NCI-H345 treated with DMSO at 0.1 percent for 48 hours (cell line): ENCODE results near the gene FOXL2NB.

Experiments
- DNase-seq: peaks from one replicate; lab custom pipeline; 2025; ENCODE audit not compliant: unreplicated experiment; lab: John Stamatoyannopoulos, UW

Gene FOXL2NB

DNA sequence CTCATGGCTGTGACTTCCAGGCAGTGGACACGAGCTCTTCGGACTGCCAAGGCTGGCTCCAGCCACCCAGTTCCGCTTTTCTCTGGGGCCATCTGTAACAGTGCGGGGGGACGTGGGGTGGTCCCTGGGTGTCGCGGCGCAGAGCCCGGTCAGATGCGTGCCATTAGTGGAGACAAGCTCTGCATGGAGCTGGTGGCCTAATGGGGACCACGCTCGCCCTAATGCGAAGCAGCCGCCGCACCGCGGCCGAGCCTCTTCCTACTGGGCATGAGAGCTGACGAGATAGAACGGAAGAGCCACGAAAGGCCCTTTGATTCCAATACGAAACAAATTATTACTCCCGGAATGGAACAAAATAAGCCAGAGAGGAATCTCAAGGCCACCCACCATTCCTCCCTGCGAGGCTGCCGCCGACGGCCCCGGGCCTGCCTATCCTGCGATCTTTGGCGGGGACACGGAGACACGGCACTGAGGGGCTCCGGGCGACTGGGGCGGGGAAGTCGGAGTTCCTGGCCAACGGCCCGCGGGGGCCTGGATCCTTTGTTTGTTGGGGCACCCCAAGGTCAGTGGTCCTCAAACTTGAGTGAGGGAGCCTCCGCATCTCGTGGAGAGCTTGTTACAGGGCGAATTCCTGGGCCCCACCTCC, 18.2 kb upstream of the FOXL2NB start:
- DNase-seq = no peak

DNA sequence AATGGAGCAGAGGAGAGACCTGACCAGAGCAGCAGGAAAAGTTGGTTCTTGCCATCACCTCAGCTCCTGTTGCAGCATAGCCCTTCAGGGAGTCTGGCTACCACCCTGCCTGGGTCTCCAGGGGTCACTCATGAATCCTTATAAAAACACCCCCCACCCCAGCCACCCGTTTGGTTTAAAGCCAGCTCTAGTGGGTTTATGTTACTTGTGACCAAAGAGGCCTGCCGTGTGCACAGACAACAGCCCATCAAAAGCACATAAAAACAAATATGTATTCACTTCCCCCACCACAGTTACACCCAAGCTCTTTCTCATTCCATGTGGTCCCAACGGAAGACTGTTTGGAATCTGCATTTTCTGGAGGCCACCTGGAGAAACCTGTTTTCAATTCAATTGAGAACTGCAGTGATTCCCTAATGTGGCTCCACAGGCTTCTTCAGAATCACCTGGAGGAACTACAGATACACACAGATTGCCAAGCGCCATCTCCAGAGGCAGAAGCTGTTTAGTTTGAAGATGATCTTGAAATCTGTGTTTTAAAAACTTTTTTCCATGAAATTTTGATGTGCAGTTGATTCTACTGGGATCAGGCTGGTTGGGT, 13.8 kb upstream of the FOXL2NB start:
- DNase-seq = no peak

DNA sequence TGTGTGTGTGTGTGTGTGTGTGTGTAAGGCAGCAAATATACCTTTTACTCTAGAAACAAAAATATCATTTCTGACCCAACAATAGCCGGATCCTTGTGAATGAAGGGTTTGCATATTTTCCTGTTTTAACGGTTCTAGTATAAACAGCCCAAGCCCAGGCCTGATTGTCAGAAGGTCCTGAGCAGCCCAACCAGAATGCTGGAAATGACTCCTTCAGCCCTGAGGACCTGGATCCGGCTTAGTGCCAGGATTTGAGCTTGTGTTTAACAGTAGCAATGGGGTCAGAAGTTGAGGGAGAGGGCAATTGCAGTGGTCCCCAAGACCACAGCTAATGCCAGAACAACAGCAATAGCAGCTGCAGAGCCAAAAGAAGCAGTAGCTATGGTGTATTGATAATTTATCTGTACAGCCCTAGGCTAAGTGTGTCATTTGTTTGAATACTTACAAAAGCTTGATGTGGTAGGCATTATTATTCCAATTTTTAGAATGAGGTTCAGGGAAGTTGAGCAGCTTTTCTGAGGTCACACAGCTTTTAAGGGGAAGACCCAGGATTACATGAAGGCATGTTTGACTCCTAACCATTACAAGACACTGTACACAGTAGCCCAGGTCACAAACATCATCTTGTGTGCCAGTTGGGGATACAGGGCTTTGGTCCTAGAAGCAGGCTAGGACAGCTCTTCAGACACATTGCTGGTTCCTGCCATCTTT, 12.9 kb upstream of the FOXL2NB start:
- DNase-seq = no peak

DNA sequence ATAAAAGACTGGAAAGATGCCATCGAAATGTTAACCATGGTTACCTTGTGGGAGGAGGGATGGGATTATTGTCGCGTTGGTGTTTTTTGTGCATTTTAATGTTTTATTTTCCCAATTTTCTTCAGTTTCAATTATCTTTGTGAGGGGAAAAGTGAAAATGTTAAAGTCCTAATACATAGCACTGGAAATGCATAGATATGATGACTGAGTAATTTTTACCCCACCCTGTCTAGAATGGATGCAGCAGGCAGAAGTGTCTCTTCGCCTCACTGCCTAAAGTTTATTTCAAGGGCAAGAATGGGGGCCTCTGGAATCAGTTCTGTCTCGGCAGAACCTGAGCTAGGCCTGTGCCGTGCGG, 11.5 kb upstream of the FOXL2NB start:
- DNase-seq = no peak

DNA sequence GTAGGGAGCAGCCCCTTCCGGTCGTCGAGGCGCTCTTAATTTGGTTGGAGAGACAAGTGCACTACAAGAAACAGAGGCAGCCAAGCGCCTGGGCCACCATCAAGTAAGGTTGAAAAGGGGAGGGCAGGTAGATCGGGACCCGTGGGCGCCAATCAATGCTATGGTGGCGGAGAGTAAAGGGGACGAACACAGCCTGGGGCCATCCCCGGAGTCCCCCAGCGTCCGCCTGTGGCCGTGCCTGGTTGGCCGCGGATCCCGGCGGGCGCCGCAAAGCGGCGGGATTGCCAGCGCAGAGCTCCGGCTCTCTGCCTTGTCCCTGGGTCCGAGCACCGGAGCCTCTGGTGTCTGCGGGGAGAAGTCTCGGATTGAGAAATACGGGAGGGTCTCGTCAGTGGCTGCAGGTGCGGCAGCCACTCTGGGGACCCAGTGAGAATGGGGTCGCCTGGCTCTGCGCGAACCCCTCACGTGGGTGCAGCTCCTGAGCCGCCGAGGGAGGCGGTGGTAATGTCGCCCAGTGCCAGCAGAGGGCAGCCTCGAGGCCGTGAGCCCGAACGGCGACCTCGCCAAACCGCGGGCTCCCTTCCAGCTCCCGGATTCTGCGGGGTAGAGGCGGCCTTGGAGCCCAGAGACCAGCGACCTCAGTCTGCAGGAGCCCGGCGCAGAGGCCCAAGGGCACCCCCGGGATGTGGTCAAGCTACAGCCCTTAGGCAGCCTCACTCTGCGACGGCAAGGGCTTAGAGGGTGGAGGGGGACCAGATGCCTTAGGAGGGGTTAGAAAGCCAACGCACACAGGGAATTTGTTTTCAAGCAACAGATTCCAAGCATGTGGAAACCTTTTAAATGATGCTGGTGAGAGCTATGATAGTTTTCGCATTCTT, 10.9 kb upstream of the FOXL2NB start:
- DNase-seq = peak; percentile 35

DNA sequence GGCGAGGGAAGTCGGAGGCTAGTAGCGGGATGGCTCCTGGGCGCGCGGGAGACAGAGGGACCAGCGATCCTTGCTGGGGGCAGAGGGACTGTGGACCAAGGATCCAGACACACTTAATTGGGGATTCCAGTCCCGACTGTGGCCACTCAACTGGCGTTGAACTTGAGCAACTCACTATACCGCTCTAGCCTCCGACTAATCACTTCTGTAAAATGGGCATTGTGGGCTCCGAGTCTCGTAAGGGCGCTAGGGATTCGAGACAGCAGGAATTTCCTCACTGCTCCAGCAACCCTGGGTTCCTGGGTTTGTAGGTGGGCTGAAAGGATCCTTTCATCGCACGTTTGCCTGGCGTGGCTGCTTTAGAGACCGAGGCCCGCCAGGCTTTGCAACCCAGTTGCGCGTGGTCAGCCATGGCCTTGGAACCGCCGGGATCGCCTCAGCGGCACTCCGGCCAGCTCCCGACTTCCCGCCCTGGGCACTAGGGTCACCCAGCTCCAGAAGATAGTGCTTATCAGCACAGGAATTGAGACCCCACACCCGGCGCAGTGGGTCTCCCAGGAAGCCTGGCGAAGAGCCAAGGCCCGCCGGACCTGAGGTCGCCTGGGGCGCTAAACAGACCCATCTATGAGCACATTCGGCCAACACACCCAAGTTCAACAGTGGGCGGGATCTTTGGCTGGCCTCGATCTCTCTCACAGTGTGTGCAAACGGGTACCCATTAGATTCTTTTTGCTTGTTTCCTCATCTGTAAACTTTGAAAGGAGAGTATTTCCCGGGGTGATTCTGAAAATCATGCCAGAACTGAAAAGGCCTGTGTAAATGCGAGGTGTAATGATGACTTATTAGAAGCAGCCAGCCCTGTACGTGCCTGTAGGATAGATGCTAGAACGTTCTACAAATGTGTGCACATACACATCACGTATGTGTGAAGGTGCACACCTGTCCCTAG, 10.0 kb upstream of the FOXL2NB start:
- DNase-seq = no peak

DNA sequence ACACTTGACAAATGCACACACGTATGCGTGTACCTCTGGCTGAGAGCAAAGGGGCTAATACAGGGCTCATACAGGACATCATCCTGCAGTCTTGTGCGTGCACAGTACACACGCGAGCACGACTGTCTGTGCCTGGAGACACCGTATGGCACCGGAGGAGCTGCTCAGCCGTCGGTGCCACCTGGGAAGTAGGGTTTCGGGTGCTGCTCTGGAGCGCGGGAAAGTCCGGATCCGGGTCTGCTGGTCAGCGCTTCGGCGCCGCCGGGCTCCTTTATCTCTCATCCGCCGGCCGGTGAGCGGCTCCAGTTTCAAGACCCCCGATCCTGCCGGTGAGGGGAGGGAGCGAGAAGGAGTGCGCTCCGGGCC, 9.3 kb upstream of the FOXL2NB start:
- no peak for DNase-seq

DNA sequence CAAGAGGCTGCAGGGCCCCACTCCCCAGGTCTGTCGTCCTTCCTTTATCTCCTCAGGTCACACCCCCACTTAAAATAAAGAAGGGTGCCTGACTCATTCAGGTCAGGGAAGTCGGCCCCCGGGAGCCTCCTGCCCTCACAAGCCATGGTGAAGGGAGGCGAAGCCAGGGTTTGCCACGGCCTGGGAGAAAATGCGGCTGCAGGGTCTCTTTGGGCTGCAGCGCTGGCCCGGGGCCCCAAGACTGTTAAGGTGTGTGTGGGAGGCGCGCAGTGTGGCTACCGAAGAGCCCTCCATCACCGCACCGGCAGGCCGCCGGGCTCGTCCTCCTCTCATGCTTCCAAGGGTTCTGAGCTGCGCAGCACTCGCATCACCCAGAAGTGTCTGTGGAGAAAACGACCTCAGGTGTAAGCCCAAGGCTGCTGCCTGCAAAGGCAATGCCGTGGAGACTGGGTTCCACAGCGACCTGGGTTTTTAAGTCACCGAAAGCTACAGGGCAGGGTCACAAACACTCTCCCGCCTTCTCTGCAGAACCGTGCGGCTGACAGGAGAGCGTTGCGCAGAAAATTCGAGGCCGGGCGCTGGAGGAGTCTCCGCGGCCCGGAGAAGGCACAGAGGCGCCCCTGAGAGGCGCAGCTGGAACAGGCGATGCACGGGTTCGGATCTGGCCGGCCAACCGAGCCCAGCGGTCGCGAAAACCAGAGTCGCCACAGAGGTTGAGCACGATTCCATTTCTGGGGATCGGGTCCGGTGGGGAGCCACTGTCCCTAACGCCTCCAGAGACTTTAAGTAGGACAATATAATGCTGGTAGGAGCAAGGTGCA, 8.8 kb upstream of the FOXL2NB start:
- no peak for DNase-seq

DNA sequence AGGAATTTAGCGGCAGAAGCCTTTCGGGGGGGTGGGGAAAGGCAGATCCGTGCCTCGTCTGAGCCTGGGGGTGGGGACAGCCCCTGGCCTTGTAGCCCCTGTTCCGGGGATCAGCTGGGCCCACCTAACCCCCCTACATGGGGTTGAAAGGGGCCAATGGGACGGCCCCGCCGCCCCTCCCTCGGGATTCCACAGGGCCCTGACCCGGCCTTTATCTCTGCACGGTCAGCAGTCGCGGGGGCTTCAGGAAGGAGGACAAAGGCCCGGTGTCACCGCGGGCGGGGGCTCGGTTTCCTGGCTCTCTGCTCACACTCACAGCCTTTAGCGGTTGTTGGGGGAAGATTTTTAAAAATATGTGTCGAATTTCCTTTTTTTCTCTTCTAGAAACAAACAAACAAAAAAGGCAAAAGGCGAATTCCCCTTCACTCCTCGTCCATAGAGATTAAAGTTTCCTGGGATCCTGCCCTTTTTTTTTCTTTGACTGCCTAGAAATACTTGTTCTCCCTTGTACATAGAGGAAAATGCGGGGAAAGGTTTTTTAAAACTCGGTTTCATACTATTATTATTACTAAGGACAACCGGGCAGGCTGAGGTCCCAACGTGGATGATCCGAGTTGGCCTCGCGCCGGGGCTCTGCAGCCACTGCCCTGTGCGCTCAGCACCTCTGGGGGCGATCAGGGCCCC, 8.0 kb upstream of the FOXL2NB start:
- no peak for DNase-seq

DNA sequence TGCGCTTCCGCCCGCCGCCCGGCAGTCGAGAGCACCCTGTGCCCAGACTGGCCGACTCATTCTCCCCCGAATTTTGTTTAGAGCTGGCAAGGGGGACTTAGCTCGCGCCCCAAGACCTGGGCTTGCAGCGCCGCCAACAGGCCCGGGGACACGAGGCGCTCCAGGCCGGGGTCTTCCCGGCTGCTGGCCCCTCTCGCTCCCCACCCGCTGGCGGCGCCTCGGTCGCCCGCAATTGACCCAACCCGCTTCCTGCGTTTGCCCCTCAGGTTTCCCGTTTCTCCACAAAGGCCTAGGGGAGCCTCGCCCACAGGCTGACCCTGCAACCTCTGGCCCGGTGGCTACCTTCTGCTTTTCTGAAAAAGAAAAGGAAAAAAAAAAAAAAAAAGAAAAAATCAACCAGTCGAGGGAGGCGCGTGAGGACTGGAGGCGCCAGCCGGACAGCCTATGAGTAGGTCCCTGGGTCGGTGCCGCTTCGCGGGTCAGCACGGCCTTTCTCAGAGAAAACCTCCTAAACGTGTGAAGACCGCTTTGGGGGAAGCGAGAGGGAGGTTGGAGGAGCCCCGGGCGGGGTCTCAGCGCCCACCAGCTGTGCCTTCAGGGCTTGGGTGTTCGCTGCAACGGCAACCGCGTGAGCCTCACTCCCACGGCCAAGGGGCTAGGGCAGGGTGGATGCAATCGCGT, 7.3 kb upstream of the FOXL2NB start:
- DNase-seq = no peak

DNA sequence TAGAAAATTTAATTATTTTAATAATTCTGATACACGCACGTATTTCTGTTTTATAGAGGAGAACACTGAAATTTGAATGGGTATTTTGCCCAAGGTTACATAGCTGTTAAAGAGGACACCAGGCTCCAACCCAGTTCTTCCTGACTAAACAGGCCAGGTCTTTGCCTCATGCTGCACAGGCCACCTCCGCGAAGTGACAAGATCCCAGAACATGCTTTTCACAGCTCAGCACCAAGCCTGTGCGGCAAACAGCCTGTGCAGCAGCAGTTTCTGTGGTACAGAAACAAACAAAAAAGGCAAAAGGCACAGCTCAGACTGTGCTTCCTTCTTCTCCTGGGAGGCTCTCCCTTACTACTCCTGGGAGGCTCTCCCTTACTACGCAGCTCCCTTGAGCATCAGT, 6.6 kb upstream of the FOXL2NB start:
- no peak for DNase-seq

DNA sequence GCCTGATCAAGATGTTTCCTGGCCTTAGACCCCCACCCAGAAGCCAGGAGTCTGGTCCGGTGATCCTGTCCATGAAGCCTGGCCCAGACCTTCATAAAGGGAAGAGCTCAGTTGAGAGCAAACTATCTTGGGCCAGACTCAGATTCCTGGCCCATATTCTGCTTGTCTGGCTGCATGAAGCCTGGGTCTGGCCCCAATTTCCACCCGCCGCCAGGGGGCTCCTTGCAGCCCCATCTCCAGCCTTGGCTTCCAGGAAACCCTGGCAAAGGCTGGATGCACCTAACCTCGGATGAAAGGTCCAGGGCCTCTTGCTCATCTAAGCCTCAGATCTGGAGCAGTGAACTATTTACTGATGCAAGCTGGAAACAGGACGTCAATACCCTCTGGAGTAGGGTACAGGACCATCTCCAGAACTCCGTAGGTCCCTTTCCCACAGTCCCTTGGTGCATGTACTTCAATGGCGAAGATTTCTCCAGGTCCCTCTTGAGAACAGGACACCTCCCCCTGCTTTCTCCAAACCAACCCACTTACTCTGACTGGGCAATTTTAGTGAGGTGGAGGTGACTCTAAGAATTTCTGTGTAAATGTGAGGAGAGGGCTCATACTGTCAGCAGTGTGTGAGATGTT, 5.6 kb upstream of the FOXL2NB start:
- DNase-seq = no peak

DNA sequence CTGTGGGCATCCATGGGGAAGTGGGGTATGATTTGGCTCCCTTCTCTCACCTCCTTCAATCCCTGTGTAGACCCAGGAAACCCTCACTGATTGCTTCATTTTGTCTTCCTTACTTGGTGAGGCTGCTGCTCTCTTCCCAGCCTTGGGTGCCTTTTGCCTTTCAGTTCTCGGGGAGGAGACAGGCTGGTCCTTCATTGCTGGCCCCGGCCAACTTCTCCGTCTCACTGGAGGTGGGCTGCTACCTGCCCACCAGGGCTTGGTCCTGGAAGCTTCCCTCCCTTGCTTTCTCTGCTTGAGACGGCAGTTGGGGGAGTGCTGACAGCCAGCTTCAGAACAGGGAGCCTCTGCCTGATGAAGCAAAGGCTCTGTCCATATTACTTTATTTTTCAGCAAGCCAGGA, 4.7 kb upstream of the FOXL2NB start:
- DNase-seq = no peak

DNA sequence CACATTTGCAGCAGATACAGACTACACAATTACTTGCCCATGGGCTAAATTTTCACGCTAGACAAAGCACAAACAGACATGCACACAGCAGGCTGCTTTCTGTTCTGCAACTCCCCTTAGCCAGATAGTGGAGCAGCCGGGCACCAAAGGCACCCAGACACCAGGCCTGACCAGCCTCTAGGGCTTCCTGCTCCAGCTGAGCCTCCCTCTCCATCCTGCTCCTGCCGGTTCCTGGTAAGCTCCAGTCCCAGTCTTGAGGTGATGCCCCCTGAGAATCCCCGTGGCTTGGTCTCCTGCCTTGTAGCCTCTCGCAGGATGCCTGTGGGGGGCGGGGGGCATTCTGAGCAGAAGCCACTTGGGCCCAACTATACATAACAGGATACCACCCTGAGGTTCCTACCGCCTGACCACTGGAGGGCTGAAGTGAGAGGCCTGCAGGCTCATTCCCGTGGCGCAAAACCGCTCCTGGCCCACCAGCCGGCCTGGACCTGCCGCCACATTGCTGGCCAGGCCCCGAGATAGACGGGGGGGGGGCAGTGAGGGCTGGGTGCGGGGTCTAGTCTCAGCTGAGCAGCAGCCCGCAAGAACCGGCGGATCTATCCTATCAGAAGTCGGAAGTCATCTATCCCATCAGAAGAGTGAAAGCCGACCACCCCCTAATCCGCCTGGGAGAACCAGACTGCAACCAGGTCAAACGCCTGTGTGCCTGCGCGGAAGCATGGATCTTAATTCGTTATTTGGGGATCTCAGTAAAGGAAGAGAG, 4.0 kb upstream of the FOXL2NB start:
- DNase-seq = no peak

DNA sequence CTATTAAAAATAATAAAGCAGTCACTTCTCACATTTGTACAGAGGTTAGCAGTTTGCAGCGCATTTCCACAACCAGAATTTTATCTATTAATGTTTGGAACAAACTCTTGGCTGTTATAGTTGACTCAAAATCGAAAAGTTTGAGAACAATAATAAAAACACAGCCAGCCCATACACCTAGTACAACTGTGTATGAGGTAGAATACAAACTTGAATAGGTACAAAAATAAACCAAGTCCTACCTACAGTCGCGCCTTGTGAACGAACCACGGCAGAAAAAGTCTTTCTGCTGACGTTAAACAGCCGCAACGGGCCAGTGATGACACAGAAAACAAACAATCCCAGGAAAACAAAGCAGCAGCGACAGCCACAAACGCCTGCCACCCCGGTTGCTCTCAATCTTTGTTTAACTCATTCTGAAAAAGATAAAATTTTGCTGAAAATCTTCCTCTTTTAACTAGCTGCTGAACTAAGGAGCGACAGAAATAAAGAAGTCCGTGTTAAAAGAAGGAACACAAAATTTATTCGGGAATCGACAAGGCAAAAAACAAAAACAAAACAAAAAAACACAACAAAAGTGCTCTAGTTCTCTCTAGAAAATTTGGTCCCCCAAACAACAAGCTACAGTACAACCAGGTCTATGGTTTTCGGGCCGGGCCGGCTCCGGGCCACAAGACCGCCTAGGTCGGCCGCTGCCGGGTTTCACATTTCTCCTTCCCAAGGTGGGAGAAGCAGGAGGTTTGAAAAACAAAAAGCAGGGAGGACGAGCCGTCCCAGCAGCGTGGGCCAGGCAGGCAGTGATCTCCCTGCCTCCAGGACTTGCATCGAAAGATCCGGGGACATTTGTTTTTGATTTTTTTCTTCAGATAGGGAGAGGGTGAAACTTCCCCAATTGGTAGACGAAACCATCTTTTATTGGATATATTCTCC, 3.0 kb upstream of the FOXL2NB start:
- no peak for DNase-seq

DNA sequence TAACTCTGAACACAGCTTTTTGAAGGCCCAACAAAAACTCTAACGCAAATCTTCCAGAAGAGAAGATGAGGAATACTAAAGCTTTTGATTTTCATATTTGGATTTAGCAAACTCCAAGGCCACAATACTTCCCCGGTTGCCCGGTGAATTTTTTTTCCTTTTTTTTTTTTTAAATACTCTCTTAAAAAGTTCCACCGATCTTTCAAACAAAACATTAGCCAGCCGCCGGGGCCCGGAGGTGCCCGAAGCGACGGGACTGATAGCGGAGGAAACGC, 2.4 kb upstream of the FOXL2NB start:
- DNase-seq = no peak
